Activated CD8-positive, alpha-beta T cell treated with anti-CD3 and anti-CD28 coated beads, Interleukin-2, amount 10 ng/mL, durations not matched to agents 7 days and 5 days (primary cell): Measurements from ENCODE around the gene PLXDC1. TPM values are rescaled to one million over a fixed set of nuclear protein-coding genes. Genes with fewer than 3 reads are reported as not detected.

Experiments used
- ATAC-seq: fragments of 150-1000 bp; cut with Tn5 transposase; one replicate; pipeline ENCODE4 v1.10.0; 2021; ENCODE audit warnings: moderate library complexity
- CTCF ChIA-PET: fragments of 350-600 bp; sonication (Branson Sonifier 250); formaldehyde crosslinking; loops from one replicate; lab custom pipeline; 2021; ENCODE audit warnings: antibody characterized with exemption; lab: Charles Lee
- POLR2A ChIA-PET: fragments of 350-600 bp; sonication (Branson Sonifier 250); formaldehyde crosslinking; loops from one replicate; lab custom pipeline; 2021; ENCODE audit warnings: antibody characterized with exemption; lab: Charles Lee
- DNase-seq: peaks from one replicate; pipeline ENCODE4 v3.0.0-alpha.2; 2020
- H3K27ac Mint-ChIP-seq: one replicate; pipeline ENCODE4 v1.8.0; 2021; ENCODE audit warnings: mild to moderate bottlenecking, mixed read lengths
- H3K27me3 Mint-ChIP-seq: one replicate; pipeline ENCODE4 v1.8.0; 2021; ENCODE audit warnings: low read depth, mixed read lengths
- H3K36me3 Mint-ChIP-seq: one replicate; pipeline ENCODE4 v1.8.0; 2021; ENCODE audit warnings: low read depth, mixed read lengths
- H3K4me1 Mint-ChIP-seq: one replicate; pipeline ENCODE4 v1.8.0; 2021; ENCODE audit warnings: low read depth, mixed read lengths
- H3K4me3 Mint-ChIP-seq: one replicate; pipeline ENCODE4 v1.8.0; 2021; ENCODE audit warnings: mild to moderate bottlenecking, mixed read lengths
- H3K9me3 Mint-ChIP-seq: one replicate; pipeline ENCODE4 v1.8.0; 2022; ENCODE audit warnings: mixed read lengths; ENCODE audit not compliant: insufficient read depth
- total RNA-seq, 2 experiments: library from RNA; stranded (reverse); gene quantifications; one replicate each; pipeline ENCODE4 v1.2.3, GENCODE V29; 2021

Gene PLXDC1
- total RNA-seq, 2 experiments from 2014 or later = 3.3 to 3.9 TPM

GRCh38 chr17:39178536-39178935 lies 27.1 kb upstream of the PLXDC1 start:
- Mint-ChIP-seq H3K27ac (no peak overlapping the region), H3K27me3 (no peaks in the 10 kb centered on the region), H3K9me3 (no peaks in the 10 kb centered on the region), H3K36me3 (peaks cover 39% of the 10 kb centered on the region), H3K4me1 (peaks cover 11% of the 10 kb centered on the region), H3K4me3 (no peak overlapping the region)
- ATAC-seq (no peak), DNase-seq (no peak)
- ChIA-PET POLR2A (no interaction called here), CTCF (interaction anchor here (1.1 to 9.8 kb wide), 3 partner anchors 14 to 54 kb away, joined by 3 to 188 read pairs (median 4); partner anchors contain the start of gene ARL5C)

- H3K27ac Mint-ChIP-seq = no peak overlapping the region
- ATAC-seq (no peak), DNase-seq (no peak)
- H3K9me3 Mint-ChIP-seq = no peaks in the 10 kb centered on the region
- ChIA-PET CTCF (interaction anchor here (6.9 to 9.8 kb wide), 2 partner anchors 13 to 195 kb away, joined by 100 to 188 read pairs; partner anchors contain the start of gene ARL5C), POLR2A (no interaction called here)
- no peak overlapping the region for H3K4me3 Mint-ChIP-seq
- peaks cover 29% of the 10 kb centered on the region for H3K36me3 Mint-ChIP-seq
- peaks cover 24% of the 10 kb centered on the region for H3K4me1 Mint-ChIP-seq
- H3K27me3 Mint-ChIP-seq = no peaks in the 10 kb centered on the region
Observed at GRCh38 chr17:39177256-39177655, 25.8 kb upstream of the PLXDC1 start.

DNA sequence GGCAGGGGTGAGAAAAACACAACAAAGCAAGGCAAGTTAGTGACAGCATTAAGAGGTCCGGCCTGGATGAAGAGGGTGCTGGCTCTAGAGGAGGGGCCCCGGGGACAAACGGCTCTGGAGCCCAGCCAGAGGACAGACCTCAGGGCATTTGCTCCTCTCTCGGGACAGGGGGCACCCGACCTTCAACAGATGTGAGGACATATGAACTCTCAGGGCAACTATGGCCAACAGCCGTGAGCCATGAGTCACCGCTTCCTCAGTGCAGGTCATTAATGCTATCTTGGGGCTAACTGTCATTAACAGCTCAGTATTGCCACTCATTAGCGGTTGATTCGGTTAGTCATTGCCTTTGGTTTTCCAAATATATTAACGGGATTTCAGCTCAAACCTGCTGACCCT lies 24.3 kb upstream of the PLXDC1 start:
- POLR2A ChIA-PET = interaction anchor here (0.9 kb wide), 1 partner anchor 193 kb away, joined by 4 read pairs; no protein-coding TSS in a partner anchor
- Mint-ChIP-seq H3K36me3 (peaks cover 26% of the 10 kb centered on the region), H3K27me3 (no peaks in the 10 kb centered on the region), H3K4me3 (no peak overlapping the region), H3K9me3 (no peaks in the 10 kb centered on the region), H3K27ac (no peak overlapping the region), H3K4me1 (peaks cover 28% of the 10 kb centered on the region)
- DNase-seq (no peak), ATAC-seq (no peak)
- CTCF ChIA-PET = interaction anchor here (0.9 to 9.8 kb wide), 23 partner anchors 7 to 322 kb away, joined by 3 to 188 read pairs (median 6); partner anchors contain the start of genes ARL5C, CACNB1, LASP1NB and PLXDC1

- Mint-ChIP-seq H3K4me1 (peaks cover 34% of the 10 kb centered on the region), H3K36me3 (peaks cover 26% of the 10 kb centered on the region), H3K27ac (no peak overlapping the region), H3K4me3 (no peak overlapping the region), H3K27me3 (no peaks in the 10 kb centered on the region), H3K9me3 (no peaks in the 10 kb centered on the region)
- ChIA-PET POLR2A (interaction anchor here (0.9 to 2.3 kb wide), 5 partner anchors 10 to 321 kb away, joined by 3 to 7 read pairs (median 4); partner anchors contain the start of genes FBXO47 and RPL23), CTCF (interaction anchor here (0.6 to 9.8 kb wide), 53 partner anchors 8 to 521 kb away, joined by 3 to 188 read pairs (median 5); partner anchors contain the start of genes ARL5C, CACNB1, CWC25 and FBXO47)
- peak; percentile 87 for ATAC-seq
- peak; percentile 87 for DNase-seq
Observed at GRCh38 chr17:39174920-39175694, 23.7 kb upstream of the PLXDC1 start.

DNA sequence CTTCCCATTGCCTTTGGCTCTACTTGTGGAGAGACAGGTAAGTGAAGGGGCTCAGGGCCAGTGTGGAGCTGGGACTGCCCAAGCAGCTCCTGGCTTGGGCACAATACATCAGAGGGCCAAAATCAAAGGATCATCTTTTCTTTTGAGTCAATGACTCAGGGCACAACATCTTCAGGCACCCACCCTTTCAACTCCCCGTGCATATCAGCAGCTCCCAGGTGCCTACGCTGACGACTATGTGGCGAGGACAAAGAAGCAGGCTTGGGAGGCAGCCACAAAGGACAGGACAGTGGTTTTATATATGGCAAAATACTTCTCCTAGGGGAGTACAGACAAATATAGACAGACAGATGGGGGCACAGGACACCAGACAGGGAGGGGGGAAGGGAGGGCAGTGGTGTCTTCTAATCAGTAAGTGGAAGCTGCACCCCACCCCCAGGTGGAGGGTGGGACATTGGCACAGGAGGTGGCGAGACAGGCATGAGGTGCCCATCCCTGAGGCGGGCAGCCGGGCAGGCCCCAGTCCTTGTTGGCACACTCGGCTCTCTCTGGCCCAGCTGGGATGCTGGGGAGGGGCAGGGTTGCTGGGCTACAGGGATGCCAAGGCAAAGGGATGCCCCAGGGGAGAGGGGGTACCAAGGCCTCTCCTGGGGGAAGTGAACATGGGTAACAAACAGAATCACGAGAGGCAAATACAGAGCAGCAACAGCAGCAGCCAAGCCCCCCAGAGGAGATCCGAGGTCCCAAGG lies 22.3 kb upstream of the PLXDC1 start:
- ChIA-PET CTCF (interaction anchor here (0.6 to 9.8 kb wide), 25 partner anchors 9 to 519 kb away, joined by 3 to 188 read pairs (median 5); partner anchors contain the start of genes ARL5C, CACNB1, CWC25 and FBXO47), POLR2A (interaction anchor here (0.8 to 2.3 kb wide), 6 partner anchors 9 to 320 kb away, joined by 3 to 7 read pairs (median 4); partner anchors contain the start of genes FBXO47 and RPL23)
- H3K27ac Mint-ChIP-seq = peak overlapping the region; percentile 63
- DNase-seq = no peak
- H3K27me3 Mint-ChIP-seq = peaks cover 6% of the 10 kb centered on the region
- peaks cover 4% of the 10 kb centered on the region for H3K9me3 Mint-ChIP-seq
- ATAC-seq = no peak
- H3K36me3 Mint-ChIP-seq = peaks cover 29% of the 10 kb centered on the region
- no peak overlapping the region for H3K4me3 Mint-ChIP-seq
- H3K4me1 Mint-ChIP-seq = peaks cover 40% of the 10 kb centered on the region

- POLR2A ChIA-PET = interaction anchor here (0.6 to 2.3 kb wide), 5 partner anchors 8 to 146 kb away, joined by 3 to 6 read pairs (median 3); partner anchors contain the start of gene RPL19
- Mint-ChIP-seq H3K4me1 (peaks cover 45% of the 10 kb centered on the region), H3K27ac (peak overlapping the region; percentile 63), H3K9me3 (peaks cover 4% of the 10 kb centered on the region), H3K27me3 (peaks cover 8% of the 10 kb centered on the region), H3K36me3 (peaks cover 29% of the 10 kb centered on the region), H3K4me3 (no peak overlapping the region)
- CTCF ChIA-PET = interaction anchor here (0.8 to 9.8 kb wide), 7 partner anchors 9 to 191 kb away, joined by 3 to 188 read pairs (median 50); partner anchors contain the start of genes ARL5C, CACNB1, PLXDC1 and RPL19
- DNase-seq (no peak), ATAC-seq (no peak)
Observed at GRCh38 chr17:39173080-39173479, 21.6 kb upstream of the PLXDC1 start.

DNA sequence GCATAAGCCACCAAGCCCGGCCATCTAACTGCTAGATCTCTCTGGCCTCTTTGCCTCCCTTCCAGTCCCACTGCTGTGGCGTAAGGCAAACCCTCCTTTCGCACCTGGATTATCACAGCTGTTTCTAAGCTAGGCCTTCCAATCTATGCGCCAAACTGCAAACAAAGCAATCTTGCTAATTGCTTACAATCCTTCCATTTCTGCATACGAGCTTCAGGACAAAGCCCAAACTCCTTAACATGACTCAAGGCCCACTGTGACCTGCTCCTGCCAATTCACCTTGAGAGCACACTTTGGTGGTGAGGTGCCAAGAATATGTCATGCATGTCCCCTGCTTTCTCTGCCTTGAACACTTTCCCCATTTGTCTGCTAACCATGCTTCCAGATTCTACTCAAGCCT lies 20.5 kb upstream of the PLXDC1 start:
- Mint-ChIP-seq H3K27me3 (peaks cover 8% of the 10 kb centered on the region), H3K4me1 (peaks cover 55% of the 10 kb centered on the region), H3K36me3 (peaks cover 18% of the 10 kb centered on the region), H3K27ac (no peak overlapping the region), H3K4me3 (no peak overlapping the region), H3K9me3 (peaks cover 4% of the 10 kb centered on the region)
- ChIA-PET CTCF (interaction anchor here (0.6 to 9.8 kb wide), 6 partner anchors 7 to 189 kb away, joined by 3 to 188 read pairs (median 6); partner anchors contain the start of gene ARL5C), POLR2A (no interaction called here)
- no peak for DNase-seq
- no peak for ATAC-seq

DNA sequence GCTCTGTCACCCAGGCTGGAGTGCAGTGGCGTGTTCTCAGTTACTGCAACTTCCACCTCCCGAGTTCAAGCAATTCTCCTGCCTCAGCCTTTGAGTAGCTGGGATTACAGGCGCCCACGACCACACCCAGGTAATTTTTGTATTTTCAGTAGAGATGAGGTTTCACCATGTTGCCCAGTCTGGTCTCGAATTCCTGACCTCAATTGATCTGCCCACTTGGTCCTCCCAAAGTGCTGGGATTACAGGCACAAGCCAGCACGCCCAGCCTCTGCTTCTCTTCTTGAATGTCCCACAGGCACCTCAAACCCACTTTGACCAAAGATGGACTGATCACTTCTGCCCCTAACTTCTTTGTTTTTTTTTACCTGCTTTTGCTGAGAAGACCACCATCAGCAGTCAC lies 19.1 kb upstream of the PLXDC1 start:
- Mint-ChIP-seq H3K4me3 (no peak overlapping the region), H3K4me1 (peaks cover 66% of the 10 kb centered on the region), H3K36me3 (peaks cover 10% of the 10 kb centered on the region), H3K9me3 (peaks cover 4% of the 10 kb centered on the region), H3K27ac (no peak overlapping the region), H3K27me3 (peaks cover 17% of the 10 kb centered on the region)
- ChIA-PET POLR2A (interaction anchor here (1.6 kb wide), 1 partner anchor 29 kb away, joined by 5 read pairs; the partner anchor contains the start of gene RPL19), CTCF (interaction anchor here (0.9 to 9.0 kb wide), 4 partner anchors 18 to 187 kb away, joined by 3 to 144 read pairs (median 50); partner anchors contain the start of gene PLXDC1)
- DNase-seq (no peak), ATAC-seq (no peak)

GRCh38 chr17:39170109-39170508 lies 18.7 kb upstream of the PLXDC1 start:
- H3K9me3 Mint-ChIP-seq = peaks cover 4% of the 10 kb centered on the region
- ChIA-PET CTCF (interaction anchor here (0.9 to 9.0 kb wide), 4 partner anchors 17 to 187 kb away, joined by 3 to 144 read pairs (median 50); partner anchors contain the start of gene PLXDC1), POLR2A (interaction anchor here (1.6 kb wide), 1 partner anchor 30 kb away, joined by 5 read pairs; the partner anchor contains the start of gene RPL19)
- H3K27me3 Mint-ChIP-seq = peaks cover 17% of the 10 kb centered on the region
- no peak overlapping the region for H3K27ac Mint-ChIP-seq
- peaks cover 66% of the 10 kb centered on the region for H3K4me1 Mint-ChIP-seq
- peaks cover 7% of the 10 kb centered on the region for H3K36me3 Mint-ChIP-seq
- no peak overlapping the region for H3K4me3 Mint-ChIP-seq
- no peak for ATAC-seq
- DNase-seq = no peak

DNA sequence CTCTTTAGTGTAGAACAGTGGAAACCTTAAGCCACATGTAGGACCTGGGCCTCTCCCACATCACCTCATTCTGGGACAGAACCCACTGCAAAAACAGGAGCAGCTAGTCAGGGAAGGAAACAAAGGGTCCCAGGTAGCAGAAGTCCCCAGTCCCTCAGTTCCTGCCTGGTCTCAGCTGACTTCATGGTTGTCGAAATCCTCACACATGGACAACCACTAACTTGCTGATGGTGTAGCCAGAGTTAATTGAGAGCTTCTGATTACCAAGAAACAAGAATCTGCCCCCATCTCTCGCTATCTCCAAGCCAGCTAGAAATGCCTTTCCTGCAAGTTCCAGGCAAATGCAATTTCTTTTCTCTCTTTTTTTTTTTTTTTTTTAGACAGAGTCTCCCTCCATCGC lies 18.1 kb upstream of the PLXDC1 start:
- Mint-ChIP-seq H3K36me3 (peaks cover 5% of the 10 kb centered on the region), H3K9me3 (peaks cover 4% of the 10 kb centered on the region), H3K27ac (no peak overlapping the region), H3K4me1 (peaks cover 66% of the 10 kb centered on the region), H3K27me3 (peaks cover 17% of the 10 kb centered on the region), H3K4me3 (no peak overlapping the region)
- DNase-seq (no peak), ATAC-seq (no peak)
- POLR2A ChIA-PET = interaction anchor here (1.1 to 1.6 kb wide), 2 partner anchors 16 to 30 kb away, joined by 3 to 5 read pairs; partner anchors contain the start of gene RPL19
- CTCF ChIA-PET = interaction anchor here (0.9 to 9.0 kb wide), 5 partner anchors 17 to 186 kb away, joined by 3 to 144 read pairs (median 7); partner anchors contain the start of gene PLXDC1
